ENCODE measurements around the gene GNMT. TPM values are rescaled to one million over a fixed set of nuclear protein-coding genes. Genes with fewer than 3 reads are reported as not detected.
A peak's percentile ranks its signal among the peaks of the same experiment; 100 is the strongest.

The GNMT gene
- total and polyA plus RNA-seq, 9 of the 15 experiments (the other 6 are each of a cell fraction or from before 2014, with no cell fraction given), result 0.11 to 0.29 (median 0.15) TPM; not detected in 6

GRCh38 chr6:42984001-42984923 lies 23.7 kb downstream of the GNMT start, which contains the start of gene PPP2R5D:
Gene PPP2R5D, plus strand, starts transcription at chr6:42984570. Its CDS starts 108 bp downstream, at chr6:42984678.
- under 1% methylated on average over 57 of the region's 59 CpGs for WGBS (ENCODE audit: insufficient coverage, low coverage, missing lambda C conversion rate)
- Histone ChIP-seq H3K36me3 (ENCODE audit: control insufficient read depth, insufficient read depth, low read length) (peaks cover 20% of the 10 kb centered on the region), H3K27me3 (ENCODE audit: control insufficient read depth in 2 of 2, insufficient read depth in 2 of 2, low read length in 2 of 2) (no peaks in the 10 kb centered on the region), H3K27ac (ENCODE audit: extremely low read depth, low read depth, low read length) (peak within 1 kb of the TSS; percentile 69), H3K79me2 (ENCODE audit: control insufficient read depth, insufficient read depth, low read length) (peaks cover 33% of the 10 kb centered on the region), H3K4me1 (replicated peaks in 1 of 2; ENCODE audit: control insufficient read depth in 2 of 2, insufficient read depth in 2 of 2, low read length in 2 of 2) (peaks cover 38 to 39% of the 10 kb centered on the region in 2 experiments), H3K9me1 (ENCODE audit: control insufficient read depth, insufficient read depth, low read length) (peaks cover 12% of the 10 kb centered on the region), H3K9me3 (replicated peaks; ENCODE audit: control insufficient read depth, insufficient read depth, low read depth, low read length) (no peaks in the 10 kb centered on the region), H3K9ac (ENCODE audit: insufficient read depth in 1 of 2, low read depth in 2 of 2, low read length in 2 of 2) (peak within 1 kb of the TSS; percentile 72 to 94), H2AFZ (ENCODE audit: low read depth, low read length) (peak within 1 kb of the TSS; percentile 93), H3K4me2 (ENCODE audit: insufficient read depth, low read length) (peak within 1 kb of the TSS; percentile 93), H3K4me3 (peak within 1 kb of the TSS; percentile 64), H4K20me1 (replicated peaks; ENCODE audit: control insufficient read depth, insufficient read depth, low read length) (peaks cover 11% of the 10 kb centered on the region)
- peak; percentile 99 for FAIRE-seq
- ChIA-PET CTCF (ENCODE audit: low intra/inter-chr PET ratio) (no interaction called here), POLR2A (interaction anchor here (0.5 to 2.0 kb wide), 21 partner anchors 9 to 423 kb away, joined by 3 to 23 read pairs (median 4); partner anchors contain the start of genes KLC4, KLHDC3, MEA1 and MRPL2)
- no TSS peak for BruUV-seq (replicated peaks)
- in situ Hi-C loops (cut with MboI) (no loop called here), intact Hi-C loops (cut with micrococcal nuclease) (no loop called here)
- peak; percentile 93 to 100 (median 96) for DNase-seq (ENCODE audit: extremely low read depth in 1 of 4, low spot score in 3 of 4)
- ATAC-seq, result peak; percentile 96
- TF ChIP-seq ZNF324 (CRISPR knock-in tag; IDR thresholded peaks at IDR 0.05) (no peak), ATF7 (IDR thresholded peaks at IDR 0.05) (0 out of 2 replicates have a peak, but pooled peaks have one; percentile 67), TFAP4 (CRISPR knock-in tag; IDR thresholded peaks at IDR 0.05; ENCODE audit: borderline replicate concordance) (peak; percentile 45), ZNF239 (CRISPR knock-in tag; IDR thresholded peaks at IDR 0.05) (no peak), PML (IDR thresholded peaks at IDR 0.05; ENCODE audit: low read length) (peak; percentile 73; the same call in 1 of the 2 replicates), TSHZ1 (CRISPR knock-in tag; IDR thresholded peaks at IDR 0.05) (no peak), ARID3A (IDR thresholded peaks at IDR 0.05; ENCODE audit: borderline replicate concordance, low read depth, low read length) (no peak), RBM39 (optimal IDR thresholded peaks at IDR 0.05; ENCODE audit: low read depth, low read length) (no peak), ZNF830 (CRISPR knock-in tag; IDR thresholded peaks at IDR 0.05) (no peak), GATA2 (CRISPR knock-in tag; IDR thresholded peaks at IDR 0.05) (no peak), PCBP1 (IDR thresholded peaks at IDR 0.05; ENCODE audit: low read depth, low read length, poor library complexity, severe bottlenecking) (peak; percentile 54), PHF21A (IDR thresholded peaks at IDR 0.05; ENCODE audit: borderline replicate concordance, low read depth) (no peak), PHB (CRISPR knock-in tag; IDR thresholded peaks at IDR 0.05) (no peak), ZNF79 (CRISPR knock-in tag; IDR thresholded peaks at IDR 0.05; ENCODE audit: low read depth) (no peak), CREB1 (IDR thresholded peaks at IDR 0.05) (peak; percentile 49; the same call in 1 of the 2 replicates), CREB1 (CRISPR knock-in tag; IDR thresholded peaks at IDR 0.05) (peak; percentile 59; the same call in 1 of the 2 replicates)

Measured in K562 (cell line).